Trophoblast cell (in vitro differentiated cells and primary cell): ENCODE results near the gene ZC2HC1B.
A peak's percentile ranks its signal among the peaks of the same experiment; 100 is the strongest.

Experiments used
- DNase-seq, 2 donors: peaks; one replicate each; pipeline ENCODE4 v3.0.0-alpha.2; 2016
- H2AFZ ChIP-seq: 2 replicates; pipeline ENCODE4 v1.6.1; 2013; ENCODE audit warnings: low read length, moderate library complexity, mild to moderate bottlenecking; ENCODE audit not compliant: insufficient read depth, poor library complexity
- H2AK5ac ChIP-seq: 2 replicates; pipeline ENCODE4 v1.6.1; 2013; ENCODE audit warnings: mild to moderate bottlenecking, low read length
- H2BK120ac ChIP-seq: 2 replicates; pipeline ENCODE4 v1.6.1; 2013; ENCODE audit warnings: low read length, mild to moderate bottlenecking, moderate library complexity; ENCODE audit not compliant: insufficient read depth, poor library complexity
- H2BK12ac ChIP-seq: 2 replicates; pipeline ENCODE4 v1.6.1; 2013; ENCODE audit warnings: mild to moderate bottlenecking, low read length, moderate library complexity
- H2BK5ac ChIP-seq: 2 replicates; pipeline ENCODE4 v1.6.1; 2013; ENCODE audit warnings: low read length, low read depth, moderate library complexity, mild to moderate bottlenecking; ENCODE audit not compliant: poor library complexity
- H3K14ac ChIP-seq: 2 replicates; pipeline ENCODE4 v1.6.1; 2013; ENCODE audit warnings: mild to moderate bottlenecking, low read length
- H3K18ac ChIP-seq: 2 replicates; pipeline ENCODE4 v1.6.1; 2013; ENCODE audit warnings: mild to moderate bottlenecking, low read length
- H3K23ac ChIP-seq: 2 replicates; pipeline ENCODE4 v1.6.1; 2013; ENCODE audit warnings: low read length
- H3K27ac ChIP-seq: 2 replicates; pipeline ENCODE4 v1.5.1; 2013; ENCODE audit warnings: low read depth, mild to moderate bottlenecking, inconsistent platforms, low read length, moderate library complexity
- H3K27me3 ChIP-seq: 2 replicates; pipeline ENCODE4 v1.6.1; 2013; ENCODE audit warnings: inconsistent platforms, mild to moderate bottlenecking, low read length, moderate library complexity; ENCODE audit not compliant: insufficient read depth
- H3K36me3 ChIP-seq, 2 experiments: 1 replicate in 1 of 2; 2 replicates in 1 of 2; pipeline ENCODE4 v1.6.1; 2013; ENCODE audit warnings: low read length in 2 of 2, mild to moderate bottlenecking in 2 of 2, moderate library complexity in 1 of 2; ENCODE audit not compliant: insufficient read depth in 2 of 2, control insufficient read depth in 1 of 2
- H3K4ac ChIP-seq: 2 replicates; pipeline ENCODE4 v1.6.1; 2013; ENCODE audit warnings: low read depth, mild to moderate bottlenecking, low read length, moderate library complexity
- H3K4me1 ChIP-seq, 2 experiments: 1 replicate in 1 of 2; 2 replicates in 1 of 2; pipeline ENCODE4 v1.6.1; 2013; ENCODE audit warnings: low read length in 2 of 2, mild to moderate bottlenecking in 2 of 2, moderate library complexity in 1 of 2; ENCODE audit not compliant: insufficient read depth in 2 of 2, control insufficient read depth in 1 of 2
- H3K4me2 ChIP-seq: 2 replicates; pipeline ENCODE4 v1.6.1; 2013; ENCODE audit warnings: inconsistent platforms, mild to moderate bottlenecking, low read length, moderate library complexity
- H3K4me3 ChIP-seq: 2 replicates; pipeline ENCODE4 v1.5.1; 2013; ENCODE audit warnings: mild to moderate bottlenecking, low read depth, low read length, inconsistent platforms
- H3K79me1 ChIP-seq: one replicate; pipeline ENCODE4 v1.6.1; 2013; ENCODE audit warnings: low read length
- H3K79me2 ChIP-seq: 2 replicates; pipeline ENCODE4 v1.6.1; 2013; ENCODE audit warnings: low read length, mild to moderate bottlenecking; ENCODE audit not compliant: control insufficient read depth, insufficient read depth, poor library complexity
- H3K9ac ChIP-seq: 2 replicates; pipeline ENCODE4 v1.6.1; 2013; ENCODE audit warnings: mild to moderate bottlenecking, low read length
- H3K9me3 ChIP-seq: 2 replicates; pipeline ENCODE4 v1.6.1; 2013; ENCODE audit warnings: low read depth, mild to moderate bottlenecking, control low read depth, inconsistent platforms, low read length; ENCODE audit not compliant: insufficient read depth
- H4K12ac ChIP-seq: 2 replicates; pipeline ENCODE4 v1.6.1; 2013; ENCODE audit warnings: low read depth, mild to moderate bottlenecking, low read length, moderate library complexity
- H4K8ac ChIP-seq: 2 replicates; pipeline ENCODE4 v1.6.1; 2013; ENCODE audit warnings: low read depth, mild to moderate bottlenecking, low read length, moderate library complexity
- H4K91ac ChIP-seq: one replicate; pipeline ENCODE4 v1.6.1; 2013; ENCODE audit warnings: low read depth, mild to moderate bottlenecking, low read length, moderate library complexity
- WGBS: extraction: QIAGEN DNeasy Blood & Tissue Kit; methylation state at CpG from one replicate; pipeline ENCODE4 v1.1.7; 2013; ENCODE audit warnings: missing lambda C conversion rate; ENCODE audit not compliant: insufficient read length, insufficient coverage; ENCODE audit errors: extremely low coverage; 5-methylcytosine and 5-hydroxymethylcytosine counted together

ZC2HC1B gene

GRCh38 chr6:143839196-143839595 lies 25.1 kb upstream of the ZC2HC1B start:
- Histone ChIP-seq H4K12ac (no peak overlapping the region), H3K23ac (no peak overlapping the region), H3K27ac (no peak overlapping the region), H2BK5ac (no peak overlapping the region), H3K79me1 (peaks cover 8% of the 10 kb centered on the region), H3K79me2 (peaks cover 5% of the 10 kb centered on the region), H2AK5ac (no peak overlapping the region), H4K91ac (no peak overlapping the region), H3K9ac (no peak overlapping the region), H3K4me3 (no peak overlapping the region), H2AFZ (no peak overlapping the region), H3K4me2 (no peak overlapping the region), H3K18ac (no peak overlapping the region), H3K36me3 (no peaks in the 10 kb centered on the region), H3K27me3 (no peaks in the 10 kb centered on the region), H3K4me1 (peaks cover 0 to 7% of the 10 kb centered on the region in 2 experiments), H3K4ac (no peak overlapping the region), H2BK120ac (no peak overlapping the region), H2BK12ac (no peak overlapping the region), H3K14ac (no peak overlapping the region), H3K9me3 (no peaks in the 10 kb centered on the region), H4K8ac (no peak overlapping the region)
- WGBS = no CpG with 5 or more reads among the region's 4 CpGs
- DNase-seq = no peak

- no peak overlapping the region for H2BK12ac ChIP-seq
- no CpG with 5 or more reads among the region's 6 CpGs for WGBS
- no peak for DNase-seq
- H3K79me1 ChIP-seq = peaks cover 8% of the 10 kb centered on the region
- H3K36me3 ChIP-seq = peaks cover 4 to 6% of the 10 kb centered on the region in 2 experiments
- no peak overlapping the region for H3K4me2 ChIP-seq
- H3K23ac ChIP-seq = no peak overlapping the region
- H4K8ac ChIP-seq = no peak overlapping the region
- H2BK5ac ChIP-seq = no peak overlapping the region
- H3K4me3 ChIP-seq = no peak overlapping the region
- no peak overlapping the region for H3K14ac ChIP-seq
- no peaks in the 10 kb centered on the region for H3K9me3 ChIP-seq
- no peak overlapping the region for H2BK120ac ChIP-seq
- H3K9ac ChIP-seq = no peak overlapping the region
- no peak overlapping the region for H3K4ac ChIP-seq
- H3K79me2 ChIP-seq = peaks cover 5% of the 10 kb centered on the region
- no peak overlapping the region for H3K18ac ChIP-seq
- H3K4me1 ChIP-seq = peaks cover 0 to 7% of the 10 kb centered on the region in 2 experiments
- H2AK5ac ChIP-seq = no peak overlapping the region
- no peak overlapping the region for H2AFZ ChIP-seq
- H4K12ac ChIP-seq = no peak overlapping the region
- no peak overlapping the region for H3K27ac ChIP-seq
- H4K91ac ChIP-seq = no peak overlapping the region
- H3K27me3 ChIP-seq = no peaks in the 10 kb centered on the region
Measured at GRCh38 chr6:143840595-143841265, 23.5 kb upstream of the ZC2HC1B start.

DNA sequence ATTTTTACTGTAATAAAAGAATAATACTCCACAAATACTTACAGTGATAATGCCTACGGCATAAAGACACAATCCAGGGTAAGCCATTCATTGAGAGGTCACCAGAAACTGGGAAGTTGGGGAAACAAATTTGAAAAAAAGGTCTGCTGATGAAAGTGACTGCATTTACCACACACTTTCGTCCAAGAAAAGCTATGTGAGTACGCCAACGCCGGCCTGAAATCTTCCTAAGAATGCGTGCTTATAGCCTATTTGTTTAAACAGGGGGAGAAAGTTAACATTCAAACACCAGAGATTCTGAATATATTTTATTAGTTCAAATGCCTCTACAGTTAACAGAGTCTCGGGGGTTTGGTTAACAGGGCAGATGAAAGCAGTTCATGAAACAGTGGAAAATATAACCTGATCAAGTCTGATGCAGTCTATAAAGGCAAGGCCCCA lies 21.8 kb upstream of the ZC2HC1B start:
- Histone ChIP-seq H3K27ac (peak overlapping the region; percentile 42), H2BK5ac (peak overlapping the region; percentile 76), H3K79me1 (peaks cover 8% of the 10 kb centered on the region), H3K23ac (no peak overlapping the region), H3K36me3 (peaks cover 7 to 16% of the 10 kb centered on the region in 2 experiments), H3K4ac (peak overlapping the region; percentile 15), H4K91ac (peak overlapping the region; percentile 83), H4K12ac (peak overlapping the region; percentile 97), H3K14ac (peak overlapping the region; percentile 79), H3K4me2 (peak overlapping the region; percentile 79), H3K9ac (peak overlapping the region; percentile 96), H2AK5ac (no peak overlapping the region), H2BK120ac (peak overlapping the region; percentile 41), H3K4me3 (peak overlapping the region; percentile 76), H2AFZ (peak overlapping the region; percentile 89), H3K79me2 (peaks cover 5% of the 10 kb centered on the region), H3K4me1 (peaks cover 0 to 7% of the 10 kb centered on the region in 2 experiments), H2BK12ac (no peak overlapping the region), H3K27me3 (no peaks in the 10 kb centered on the region), H4K8ac (peak overlapping the region; percentile 91), H3K18ac (peak overlapping the region; percentile 90), H3K9me3 (no peaks in the 10 kb centered on the region)
- peak in 1 of 2 donors; percentile 46 for DNase-seq
- WGBS = no CpG with 5 or more reads among the region's 7 CpGs

DNA sequence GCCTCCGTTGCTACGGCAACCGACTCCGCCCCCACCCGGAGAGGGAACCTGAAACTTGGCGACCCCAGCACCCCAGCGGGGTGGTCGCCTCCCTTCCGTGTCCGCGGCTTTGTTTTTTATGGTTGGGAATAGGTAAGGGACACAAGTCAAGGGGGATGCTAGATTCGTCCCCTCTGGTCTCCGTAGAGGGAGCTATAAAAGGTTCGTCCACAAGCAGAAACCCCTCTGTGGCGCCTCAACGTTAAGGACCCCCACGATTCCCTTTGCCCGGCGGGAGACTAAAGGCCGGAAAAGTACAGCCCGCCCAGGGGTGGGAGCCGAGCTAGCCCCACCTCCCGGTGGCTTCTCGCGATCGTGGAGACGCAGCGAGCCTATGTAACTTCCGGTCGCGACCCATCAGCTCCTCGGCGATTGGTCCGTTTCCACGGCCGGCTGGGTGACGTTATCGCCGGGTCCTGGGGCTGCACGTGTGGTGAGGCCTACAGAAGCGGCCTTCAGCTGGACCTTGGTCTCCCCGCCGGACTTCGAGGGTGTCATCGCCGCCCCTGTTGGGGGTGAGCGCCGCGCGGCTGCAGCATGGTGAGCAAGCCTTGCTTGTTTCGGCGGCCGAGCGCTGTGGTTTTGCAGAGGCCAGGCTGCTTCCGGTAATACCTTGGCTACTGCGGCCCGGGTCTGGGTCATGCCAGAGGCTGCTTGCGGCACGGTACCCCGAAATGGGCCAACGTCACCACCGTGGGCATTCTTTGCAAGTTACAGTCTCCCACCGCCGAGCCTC lies 21.2 kb upstream of the ZC2HC1B start, which contains the start of gene LTV1:
LTV1 (plus strand) TSS at position 437 of the 775 bp plus-strand sequence; CDS start at position 577, 140 bp downstream.
- Histone ChIP-seq H4K12ac (peak within 1 kb of the TSS; percentile 97), H2BK12ac (no peak within 1 kb of the TSS), H2AK5ac (peak within 1 kb of the TSS; percentile 52), H3K79me2 (peaks cover 5% of the 10 kb centered on the region), H3K4me1 (peaks cover 0 to 7% of the 10 kb centered on the region in 2 experiments), H4K91ac (peak within 1 kb of the TSS; percentile 83), H3K23ac (no peak within 1 kb of the TSS), H4K8ac (peak within 1 kb of the TSS; percentile 98), H3K18ac (peak within 1 kb of the TSS; percentile 97), H2AFZ (peak within 1 kb of the TSS; percentile 95), H3K4me2 (peak within 1 kb of the TSS; percentile 97), H3K79me1 (peaks cover 8% of the 10 kb centered on the region), H3K27me3 (no peaks in the 10 kb centered on the region), H3K27ac (peak within 1 kb of the TSS; percentile 42), H2BK5ac (peak within 1 kb of the TSS; percentile 76), H3K9ac (peak within 1 kb of the TSS; percentile 99), H3K4me3 (peak within 1 kb of the TSS; percentile 99), H3K9me3 (no peaks in the 10 kb centered on the region), H3K4ac (peak within 1 kb of the TSS; percentile 97), H3K36me3 (peaks cover 7 to 18% of the 10 kb centered on the region in 2 experiments), H2BK120ac (peak within 1 kb of the TSS; percentile 67), H3K14ac (peak within 1 kb of the TSS; percentile 92)
- DNase-seq = peak; percentile 93 to 96
- WGBS = no CpG with 5 or more reads among the region's 64 CpGs
